GM18517 (cell line): ENCODE measurements around the gene ARAP3.

ENCODE experiments used
- ATAC-seq: cut with Tn5 transposase; IDR thresholded peaks from one replicate; pipeline ENCODE4 v1.9.1; 2021; ENCODE audit warnings: mild to moderate bottlenecking, moderate library complexity; ENCODE audit not compliant: unreplicated experiment

Gene ARAP3

GRCh38 chr5:141647242-141647641 is 34.8 kb downstream of the ARAP3 start:
- ATAC-seq: no peak

DNA sequence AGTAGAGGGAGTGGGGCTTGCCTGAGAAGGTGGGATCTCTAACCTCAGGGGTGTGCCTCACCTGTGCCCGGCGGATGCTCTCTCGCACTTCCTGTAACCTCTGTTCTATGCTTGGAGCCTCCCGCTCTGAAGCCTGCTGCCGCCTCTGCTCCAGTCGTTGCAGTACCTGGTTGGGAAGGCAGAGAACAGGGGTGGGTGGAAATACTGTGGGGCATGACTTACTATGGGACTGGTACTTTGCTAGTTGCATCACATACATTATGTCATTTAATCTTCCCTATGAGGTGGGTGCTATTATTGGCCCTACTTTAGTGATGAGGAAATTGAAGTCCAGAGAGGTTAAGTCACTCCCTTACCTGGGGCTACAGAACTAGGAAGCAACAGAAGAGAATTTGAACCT is 36.0 kb downstream of the ARAP3 start:
- ATAC-seq: no peak

- ATAC-seq: peak; percentile 76
Measured at GRCh38 chr5:141641634-141642267, 40.3 kb downstream of the ARAP3 start.

GRCh38 chr5:141640698-141641097 is 41.3 kb downstream of the ARAP3 start:
- no peak for ATAC-seq

DNA sequence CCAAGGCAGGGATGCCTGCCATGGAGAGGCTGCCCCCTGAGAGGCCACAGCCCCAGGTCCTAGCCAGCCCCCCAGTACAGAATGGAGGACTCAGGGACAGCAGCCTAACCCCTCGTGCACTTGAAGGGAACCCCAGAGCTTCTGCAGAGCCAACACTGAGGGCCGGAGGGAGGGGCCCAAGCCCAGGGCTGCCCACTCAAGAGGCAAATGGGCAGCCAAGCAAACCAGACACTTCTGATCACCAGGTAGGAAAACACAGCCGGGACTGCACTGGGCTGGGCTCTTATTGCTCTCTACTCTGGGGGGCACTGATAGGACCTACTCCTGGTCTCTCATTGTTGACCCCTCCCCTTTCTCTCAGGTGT is 42.0 kb downstream of the ARAP3 start:
- no peak for ATAC-seq

DNA sequence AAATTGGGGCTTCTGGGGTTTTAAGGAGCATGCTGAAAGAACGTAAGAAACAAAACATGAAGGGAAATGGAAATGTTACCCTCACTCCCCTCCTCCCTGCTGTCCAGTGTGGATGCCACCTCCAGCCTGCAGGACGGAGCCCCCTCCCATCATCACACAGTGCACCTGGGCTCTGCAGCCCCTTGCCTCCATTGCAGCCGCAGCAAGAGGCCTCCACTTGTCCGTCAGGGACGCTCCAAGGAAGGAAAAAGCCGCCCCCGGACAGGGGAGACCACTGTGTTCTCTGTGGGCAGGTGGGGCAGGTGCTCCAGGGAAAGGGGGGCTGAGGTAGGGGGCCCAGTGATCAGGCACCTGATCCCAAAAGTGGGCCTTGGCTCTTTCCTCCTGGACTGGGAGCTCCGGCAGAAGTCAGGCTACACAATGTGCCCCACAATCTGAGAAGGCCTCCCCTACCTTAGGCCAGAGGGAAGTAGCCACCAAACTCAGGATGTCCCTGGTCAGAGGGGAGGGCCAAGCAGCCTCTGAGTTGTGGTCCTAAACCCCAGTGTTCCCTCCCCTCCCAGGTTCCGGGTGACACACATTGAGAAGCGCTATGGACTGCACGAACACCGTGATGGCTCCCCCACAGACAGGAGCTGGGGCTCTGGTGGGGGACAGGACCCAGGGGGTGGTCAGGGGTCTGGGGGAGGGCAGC is 42.5 kb downstream of the ARAP3 start:
- ATAC-seq: no peak

DNA sequence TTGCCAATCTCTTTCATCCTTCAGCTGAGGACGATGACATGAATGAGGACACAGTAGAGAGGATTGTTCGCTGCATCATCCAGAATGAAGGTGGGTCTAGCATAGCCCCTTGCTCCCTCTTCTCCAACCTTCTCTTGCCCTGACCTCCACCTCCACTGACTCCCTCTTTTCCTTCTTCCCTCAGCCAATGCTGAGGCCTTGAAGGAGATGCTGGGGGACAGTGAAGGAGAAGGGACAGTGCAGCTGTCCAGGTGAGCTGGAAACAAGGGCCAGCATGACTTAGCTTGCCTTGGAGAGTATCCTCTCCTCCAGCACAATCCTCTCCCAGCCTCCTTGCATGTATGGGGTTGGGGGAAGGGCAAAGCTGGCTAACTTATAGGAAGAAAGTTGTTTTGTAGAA is 43.3 kb downstream of the ARAP3 start:
- no peak for ATAC-seq

DNA sequence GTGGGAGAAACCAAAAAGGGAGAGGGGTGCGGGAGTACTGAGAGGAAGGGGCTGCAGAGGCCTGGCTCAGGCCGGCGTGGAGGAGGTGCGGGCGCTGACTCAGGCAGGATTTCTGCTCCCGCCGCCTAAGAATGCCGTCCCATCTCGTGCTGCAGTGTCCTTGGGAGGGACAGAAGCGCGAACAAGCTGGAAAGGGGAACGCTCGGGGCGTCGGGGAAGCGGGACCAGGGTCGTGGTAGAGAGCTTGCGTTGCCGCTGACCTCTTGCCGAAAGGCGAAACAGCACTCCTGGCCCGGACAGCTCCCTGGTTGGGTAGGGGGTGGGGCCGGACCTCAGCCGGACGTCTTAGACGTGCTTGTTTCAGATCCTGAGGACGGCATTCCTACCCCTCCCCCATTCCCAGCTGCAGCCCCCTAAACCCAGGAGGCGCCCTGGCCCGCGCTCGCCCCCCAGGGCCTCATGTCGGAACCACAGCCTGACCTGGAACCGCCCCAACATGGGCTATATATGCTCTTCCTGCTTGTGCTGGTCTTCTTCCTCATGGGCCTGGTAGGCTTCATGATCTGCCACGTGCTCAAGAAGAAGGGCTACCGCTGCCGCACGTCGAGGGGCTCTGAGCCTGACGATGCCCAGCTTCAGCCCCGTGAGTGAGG is 44.1 kb downstream of the ARAP3 start:
- peak; percentile 28 for ATAC-seq

GRCh38 chr5:141637123-141637766 is 44.8 kb downstream of the ARAP3 start:
- peak; percentile 8 for ATAC-seq

DNA sequence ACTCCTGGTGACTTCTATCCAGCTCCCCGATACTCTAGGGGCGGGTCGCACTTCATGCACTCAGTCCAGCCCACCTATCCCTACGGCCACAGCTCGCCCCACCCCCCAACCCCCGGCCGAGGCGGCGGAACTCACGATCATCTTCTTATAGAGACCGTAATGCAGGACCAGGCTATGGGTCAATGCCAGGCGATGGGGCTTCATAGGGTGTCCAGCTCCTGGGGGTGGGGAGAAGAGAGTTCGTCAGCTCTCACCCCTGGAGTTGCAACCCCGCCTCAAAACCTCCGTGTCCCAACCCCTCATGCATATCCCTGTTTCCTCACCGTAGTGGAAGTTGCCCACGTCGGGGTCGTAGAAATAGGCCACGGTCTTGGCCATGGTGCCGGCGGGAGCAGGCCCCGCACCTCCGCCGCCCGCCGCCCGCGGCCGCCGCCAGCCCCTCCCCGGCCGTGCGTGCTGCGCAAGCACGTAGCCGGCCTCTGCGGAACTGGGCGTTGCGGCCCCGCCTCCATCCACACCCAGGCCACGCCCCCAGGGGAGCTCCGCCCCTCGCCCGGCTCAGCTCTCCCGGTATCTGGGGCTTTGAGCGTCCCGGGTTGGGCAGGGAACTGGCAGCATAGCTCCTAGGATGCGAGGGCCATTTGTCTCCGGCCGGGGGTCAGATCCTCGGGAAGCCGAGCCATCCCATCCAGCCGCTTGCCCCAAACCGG is 45.5 kb downstream of the ARAP3 start, which contains the start of the genes HDAC3 and RELL2:
TSS of gene HDAC3 (minus strand) at position 437 of the 710 bp plus-strand sequence. CDS start at position 378, 59 bp downstream.
TSS of gene RELL2 (plus strand) at position 585 of the 710 bp plus-strand sequence. CDS start 1,229 bp downstream, outside the sequence.
- peak; percentile 52 for ATAC-seq

DNA sequence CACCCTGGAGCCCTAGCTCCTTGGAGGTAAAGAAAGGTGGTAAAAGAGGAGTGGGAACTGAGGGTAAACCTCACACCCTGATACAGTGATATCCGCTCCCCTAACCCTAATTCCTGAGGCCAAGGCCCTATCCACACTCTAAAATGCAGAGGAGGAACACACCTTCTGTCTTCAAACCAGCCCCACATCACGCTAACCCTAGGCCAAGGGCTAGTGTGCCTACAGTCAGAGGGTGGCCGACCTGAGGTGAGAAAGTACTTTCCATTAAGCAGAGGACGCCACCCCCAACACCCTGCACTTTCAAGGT is 46.0 kb downstream of the ARAP3 start:
- ATAC-seq: no peak

DNA sequence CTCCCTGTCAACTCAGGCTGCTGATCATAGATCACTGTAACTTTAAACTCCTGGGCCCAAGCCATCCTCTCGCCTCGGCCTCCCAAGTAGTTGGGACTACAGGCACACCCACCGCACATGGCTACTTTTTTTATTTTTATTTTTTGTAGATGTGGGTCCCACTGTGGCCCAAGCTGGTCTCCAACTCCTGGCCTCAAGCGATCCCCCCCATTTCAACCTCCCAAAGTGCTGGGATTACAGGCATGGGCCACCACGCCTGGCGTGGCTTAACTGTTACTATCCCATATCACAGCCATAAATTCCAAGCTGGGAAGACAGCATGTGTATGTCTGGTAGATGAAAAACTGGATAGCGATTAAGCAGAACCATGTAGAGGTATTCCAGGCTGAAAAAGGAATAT is 46.4 kb downstream of the ARAP3 start:
- ATAC-seq: no peak

- no peak for ATAC-seq
Measured at GRCh38 chr5:141634720-141635119, 47.3 kb downstream of the ARAP3 start.

DNA sequence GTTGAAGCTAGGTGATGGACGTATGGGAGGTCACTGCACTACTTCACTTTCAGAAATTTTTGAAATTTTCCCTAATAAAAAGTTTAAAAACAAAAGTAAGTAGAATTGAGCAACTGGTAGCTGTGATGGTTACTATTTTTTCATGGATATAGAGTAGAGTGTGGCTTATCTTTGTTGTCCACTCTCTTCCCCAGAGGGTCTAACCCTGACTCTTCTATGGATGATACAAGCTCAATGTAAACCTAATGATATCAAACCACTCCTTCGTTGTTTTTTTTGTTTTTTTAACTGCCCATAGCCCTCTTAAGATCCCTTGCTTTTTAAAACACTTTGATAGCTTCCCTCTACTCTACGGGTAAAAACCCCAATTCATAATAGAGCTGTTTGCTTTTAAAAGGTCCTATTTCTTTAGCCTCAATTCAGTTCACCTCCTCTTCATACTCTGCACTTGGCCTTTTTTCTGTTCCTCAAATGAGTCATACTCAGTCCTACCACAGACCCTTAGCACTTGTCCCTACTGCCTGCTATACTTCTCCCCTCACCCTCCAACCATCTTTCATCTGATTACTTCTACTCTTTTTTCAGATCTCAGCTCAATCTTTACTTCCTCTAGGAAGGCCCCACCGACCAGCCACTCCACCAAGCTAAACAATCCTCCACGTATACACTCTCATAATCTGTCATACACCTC is 48.0 kb downstream of the ARAP3 start:
- ATAC-seq: peak; percentile 80

- no peak for ATAC-seq
Measured at GRCh38 chr5:141632650-141633049, 49.4 kb downstream of the ARAP3 start.

- ATAC-seq: no peak
Measured at GRCh38 chr5:141630570-141631140, 51.4 kb downstream of the ARAP3 start.

DNA sequence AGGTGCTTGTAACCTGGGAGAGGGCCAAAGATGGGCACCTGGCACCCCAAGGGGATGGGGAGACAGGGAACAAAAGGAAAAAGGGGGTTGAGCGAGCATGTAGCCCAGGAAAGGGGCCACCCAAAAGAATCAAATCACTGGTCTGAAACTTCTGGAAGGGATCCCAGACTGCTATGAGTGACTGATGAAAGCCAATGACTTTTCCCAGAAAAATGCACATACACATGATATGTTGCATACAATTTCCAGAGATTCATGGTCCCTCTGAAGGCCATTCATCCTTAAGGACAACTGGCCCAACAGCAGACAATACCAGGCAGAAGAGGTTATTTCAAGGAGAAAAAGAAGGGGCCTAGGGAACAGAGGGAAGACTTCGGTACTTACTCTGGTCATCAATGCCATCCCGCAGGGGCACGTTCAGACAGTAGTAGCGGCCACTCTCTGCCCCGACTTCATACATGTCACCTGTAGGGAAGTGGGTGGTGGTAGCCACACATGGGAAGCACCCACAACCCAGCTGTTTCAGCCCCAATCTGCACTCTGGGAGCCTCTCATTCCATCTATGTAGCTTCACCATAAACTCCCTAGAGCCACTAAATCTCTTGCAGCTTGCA is 53.7 kb downstream of the ARAP3 start:
- no peak for ATAC-seq

DNA sequence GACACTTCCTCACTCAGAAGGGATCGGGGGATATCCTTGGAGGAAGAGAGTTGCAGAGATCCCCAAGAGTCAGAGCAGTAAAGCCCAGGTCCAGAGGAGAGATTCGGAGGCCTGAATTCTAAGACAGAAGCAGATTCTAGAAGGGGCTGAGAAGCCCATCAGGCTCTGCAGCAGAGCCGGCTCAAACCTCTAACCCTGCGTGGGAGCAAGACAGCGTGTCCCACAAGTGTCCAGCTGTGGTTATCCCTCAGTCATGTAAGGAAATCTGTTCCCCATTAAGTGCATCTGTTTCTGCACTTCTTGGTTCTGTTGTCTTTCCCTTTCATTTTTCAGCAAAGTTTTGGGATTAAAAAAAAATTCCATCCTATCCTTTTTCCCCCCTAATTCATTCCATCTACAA is 58.4 kb downstream of the ARAP3 start:
- ATAC-seq: no peak

- ATAC-seq: peak; percentile 69
Measured at GRCh38 chr5:141623186-141623585, 58.8 kb downstream of the ARAP3 start.
